HepG2 (cell line): ENCODE data around the gene AGAP1. TPM values are rescaled to one million over a fixed set of nuclear protein-coding genes. Genes with fewer than 3 reads are reported as not detected.

Experiments used
- ATAC-seq: fragments of 200-7000 bp; cut with Tn5 transposase; 3 replicates; pipeline ENCODE4 v1.9.1; 2020; ENCODE audit warnings: mild to moderate bottlenecking, moderate library complexity
- BruUV-seq: library from RNA; stranded (reverse); fragments of 400-500 nt; replicated peaks from 2 replicates; lab custom pipeline; 2021; lab: Mats Ljungman, UMichigan
- CTCF ChIA-PET: fragments of 300-600 bp; formaldehyde crosslinking; extraction: SDS; loops from one replicate; lab custom pipeline; 2021; ENCODE audit warnings: low total read pairs, inconsistent platforms, low intra/inter-chr PET ratio; lab: Yijun Ruan, JAX
- POLR2A ChIA-PET: fragments of 350-600 bp; sonication (Branson Sonifier 250); formaldehyde crosslinking; loops from one replicate; lab custom pipeline; 2020; ENCODE audit warnings: antibody characterized with exemption, inconsistent platforms; lab: Yijun Ruan, JAX
- DNase-seq: peaks from one replicate; pipeline ENCODE4 v3.0.0-alpha.2; 2015; ENCODE audit warnings: low spot score
- FAIRE-seq: peaks from 3 replicates; lab custom pipeline; 2011; peaks lifted over from hg19 to GRCh38; lab: Jason Lieb, UNC
- H2AFZ ChIP-seq: one replicate; pipeline ENCODE4 v1.6.1; 2011; ENCODE audit warnings: low read length, inconsistent platforms
- H3K27ac ChIP-seq: fragments of 300-600 bp; 3 replicates; pipeline ENCODE4 v1.8.0; 2011; ENCODE audit warnings: mixed run types, mild to moderate bottlenecking, mixed read lengths, low read length, inconsistent platforms; ENCODE audit not compliant: insufficient read depth; ENCODE audit errors: extremely low read length
- H3K27me3 ChIP-seq, 2 experiments: fragments of 200-600 bp in 1 of 2; 2 replicates in 1 of 2; 3 replicates in 1 of 2; pipeline versions ENCODE4 v1.6.0 to v1.8.0; 2011; ENCODE audit warnings: low read length in 2 of 2, mild to moderate bottlenecking in 2 of 2, moderate library complexity in 2 of 2, inconsistent platforms in 1 of 2; ENCODE audit not compliant: insufficient read depth in 2 of 2, control insufficient read depth in 1 of 2
- H3K36me3 ChIP-seq, 2 experiments: fragments of 200-600 bp in 1 of 2; replicated peaks in 1 of 2; 2 replicates in 1 of 2; 3 replicates in 1 of 2; pipeline versions ENCODE4 v1.5.1 to v1.8.0; 2011; ENCODE audit warnings: low read length in 2 of 2, inconsistent platforms in 1 of 2; ENCODE audit not compliant: insufficient read depth in 2 of 2, control insufficient read depth in 1 of 2
- H3K4me1 ChIP-seq: 2 replicates; pipeline ENCODE4 v1.5.1; 2012; ENCODE audit warnings: low read length, inconsistent platforms; ENCODE audit not compliant: insufficient read depth
- H3K4me2 ChIP-seq: 2 replicates; pipeline ENCODE4 v1.6.0; 2011; ENCODE audit warnings: low read depth, low read length, inconsistent platforms
- H3K4me3 ChIP-seq, 3 experiments: fragments of 200-600 bp in 1 of 3; sonication (generic), shearing (Covaris generic) in 1 of 3; replicated peaks in 1 of 3; 2 replicates each; pipeline ENCODE4 v1.5.1; 2011 to 2016; ENCODE audit warnings: low read length in 3 of 3, inconsistent platforms in 2 of 3, low read depth in 2 of 3, mild to moderate bottlenecking in 2 of 3, control low read depth in 1 of 3, mixed read lengths in 1 of 3; ENCODE audit not compliant: insufficient read depth in 1 of 3
- H3K79me2 ChIP-seq: one replicate; pipeline ENCODE4 v1.6.1; 2011; ENCODE audit warnings: low read length, inconsistent platforms; ENCODE audit not compliant: insufficient read depth
- H3K9ac ChIP-seq: 2 replicates; pipeline ENCODE4 v1.6.0; 2011; ENCODE audit warnings: mild to moderate bottlenecking, low read depth, low read length, inconsistent platforms; ENCODE audit not compliant: insufficient read depth
- H3K9me3 ChIP-seq: 2 replicates; pipeline ENCODE4 v1.5.1; 2012; ENCODE audit warnings: mild to moderate bottlenecking, low read length
- H4K20me1 ChIP-seq: 2 replicates; pipeline ENCODE4 v1.6.0; 2011; ENCODE audit warnings: inconsistent platforms, mild to moderate bottlenecking, low read length, moderate library complexity; ENCODE audit not compliant: insufficient read depth
- KDM1A ChIP-seq: IDR thresholded peaks from 2 replicates; pipeline ENCODE4 v1.6.1; 2016; ENCODE audit warnings: missing compliant biosample characterization
- PPARG ChIP-seq: conservative IDR thresholded peaks from 2 replicates; pipeline ENCODE4 v1.6.1; 2016; ENCODE audit warnings: missing biosample characterization, missing genetic modification reagents
- ZNF331 ChIP-seq: sonication (generic); formaldehyde crosslinking; IDR thresholded peaks from 2 replicates; pipeline ENCODE4 v1.4.0; 2020; ENCODE audit warnings: missing genetic modification reagents
- ZNF652 ChIP-seq: IDR thresholded peaks from 2 replicates; pipeline ENCODE4 v1.6.1; 2016; ENCODE audit warnings: low read depth, borderline replicate concordance
- ZSCAN22 ChIP-seq: sonication (generic); formaldehyde crosslinking; IDR thresholded peaks from 2 replicates; pipeline ENCODE4 v1.4.0; 2020; ENCODE audit warnings: mild to moderate bottlenecking, missing genetic modification reagents
- WGBS: methylation state at CpG from one replicate; pipeline ENCODE4 v1.1.6; 2017; ENCODE audit warnings: low lambda C conversion rate; 5-methylcytosine and 5-hydroxymethylcytosine counted together
- in situ Hi-C: cut with HindIII; loops from 2 replicates; pipeline ENCODE4 v1.10.0; 2017; ENCODE audit warnings: low pct_unique_long_range_greater_than_20kb; ENCODE audit not compliant: extremely low pct_ligation_motif_present
- intact Hi-C: fragments of 100-400 bp; cut with micrococcal nuclease; formaldehyde crosslinking; loops from one replicate; pipeline ENCODE4 v1.10.0; 2022; ENCODE audit not compliant: unreplicated experiment
- polyA plus RNA-seq, 8 experiments: library from polyadenylated mRNA; depleted of rRNA in 3 of 8; stranded (reverse) in 7 of 8; unstranded in 1 of 8; fragments of >200 nt; fragmentation: Illumina TruSeq in 4 of 8; extraction: Trizol in 4 of 8; gene quantifications; 2 replicates each; pipeline versions ENCODE4 v1.2.1 to v1.2.3, GENCODE V29; 2011 to 2016; ENCODE audit warnings: low read depth in 4 of 8, missing spikeins in 1 of 8, mixed read lengths in 1 of 8; ENCODE audit not compliant: insufficient read depth in 1 of 8
- total RNA-seq, 5 experiments: library from RNA; depleted of rRNA; stranded (reverse); fragments of >200 nt; fragmentation: Illumina TruSeq; extraction: Trizol; gene quantifications; 2 replicates each; pipeline ENCODE4 v1.2.3, GENCODE V29; 2016; ENCODE audit warnings: low read depth in 1 of 5
- TF ChIP-seq, protein P1 (sequence below): sonication (generic); formaldehyde crosslinking; IDR thresholded peaks from 2 replicates; pipeline ENCODE4 v1.5.0; 2020; ENCODE audit warnings: mild to moderate bottlenecking, missing genetic modification reagents

AGAP1 gene
- total and polyA plus RNA-seq, 2 of the 13 experiments (the other 11 are each of a cell fraction or from before 2014, with no cell fraction given), result 21.2 to 32.7 TPM

DNA sequence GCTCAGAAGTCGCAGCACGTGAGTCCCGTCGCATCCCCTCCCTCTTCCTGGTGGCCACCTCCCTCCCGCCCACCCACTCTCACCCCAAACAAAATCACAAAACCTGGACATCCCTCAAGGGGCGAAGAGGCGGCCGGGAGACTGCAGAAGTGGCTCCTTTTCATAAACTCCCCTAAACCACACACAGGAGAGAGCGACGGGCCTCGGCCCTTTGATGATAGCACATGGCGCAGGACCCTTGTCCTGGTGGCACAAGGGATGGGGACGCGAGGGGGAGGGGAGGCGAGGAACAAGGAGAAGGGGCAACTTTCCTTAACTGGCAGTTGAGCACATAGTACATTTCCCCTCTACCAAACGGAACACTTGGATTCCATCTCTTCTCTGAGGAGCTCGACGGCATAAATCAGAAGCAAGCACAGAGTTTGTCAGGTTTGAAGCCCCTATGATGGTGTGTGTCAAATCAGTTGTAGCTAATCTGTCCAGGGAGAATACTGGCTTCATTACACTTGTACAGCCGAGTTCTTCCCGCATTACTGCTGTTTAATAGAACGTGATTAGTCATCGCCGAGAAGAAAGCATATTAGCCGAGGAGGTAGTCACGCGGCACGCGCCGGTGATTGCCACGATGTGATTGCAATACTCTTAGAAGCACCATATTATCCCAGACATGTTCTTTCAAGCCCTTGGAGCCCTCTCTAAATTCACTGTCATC lies 630.5 kb downstream of the AGAP1 start:
- no peak for FAIRE-seq
- Histone ChIP-seq H3K4me2 (no peak overlapping the region), H3K9ac (no peak overlapping the region), H3K9me3 (no peaks in the 10 kb centered on the region), H3K27ac (no peak overlapping the region), H3K4me3 (no peak overlapping the region), H3K4me1 (peaks cover 5% of the 10 kb centered on the region; the same call in 1 of the 2 replicates), H4K20me1 (peaks cover 9% of the 10 kb centered on the region; the same call in 1 of the 2 replicates), H2AFZ (no peak overlapping the region), H3K79me2 (no peaks in the 10 kb centered on the region), H3K36me3 (peaks cover 5 to 33% of the 10 kb centered on the region in 2 experiments; a peak in 4 of 5 replicates), H3K27me3 (no peaks in the 10 kb centered on the region)
- WGBS, result 96% methylated on average over 30 of the region's 30 CpGs
- ATAC-seq, result no peak
- DNase-seq, result no peak
- ChIA-PET CTCF (no interaction called here), POLR2A (no interaction called here)
- in situ Hi-C loops, result no loop called here
- TSS peak; percentile 31 for BruUV-seq
- intact Hi-C loops, result no loop called here
- TF ChIP-seq ZNF652, result no peak
- no peak for TF ChIP-seq KDM1A (CRISPR knock-in tag)
- no peak for TF ChIP-seq ZSCAN22
- TF ChIP-seq, protein P1, sequence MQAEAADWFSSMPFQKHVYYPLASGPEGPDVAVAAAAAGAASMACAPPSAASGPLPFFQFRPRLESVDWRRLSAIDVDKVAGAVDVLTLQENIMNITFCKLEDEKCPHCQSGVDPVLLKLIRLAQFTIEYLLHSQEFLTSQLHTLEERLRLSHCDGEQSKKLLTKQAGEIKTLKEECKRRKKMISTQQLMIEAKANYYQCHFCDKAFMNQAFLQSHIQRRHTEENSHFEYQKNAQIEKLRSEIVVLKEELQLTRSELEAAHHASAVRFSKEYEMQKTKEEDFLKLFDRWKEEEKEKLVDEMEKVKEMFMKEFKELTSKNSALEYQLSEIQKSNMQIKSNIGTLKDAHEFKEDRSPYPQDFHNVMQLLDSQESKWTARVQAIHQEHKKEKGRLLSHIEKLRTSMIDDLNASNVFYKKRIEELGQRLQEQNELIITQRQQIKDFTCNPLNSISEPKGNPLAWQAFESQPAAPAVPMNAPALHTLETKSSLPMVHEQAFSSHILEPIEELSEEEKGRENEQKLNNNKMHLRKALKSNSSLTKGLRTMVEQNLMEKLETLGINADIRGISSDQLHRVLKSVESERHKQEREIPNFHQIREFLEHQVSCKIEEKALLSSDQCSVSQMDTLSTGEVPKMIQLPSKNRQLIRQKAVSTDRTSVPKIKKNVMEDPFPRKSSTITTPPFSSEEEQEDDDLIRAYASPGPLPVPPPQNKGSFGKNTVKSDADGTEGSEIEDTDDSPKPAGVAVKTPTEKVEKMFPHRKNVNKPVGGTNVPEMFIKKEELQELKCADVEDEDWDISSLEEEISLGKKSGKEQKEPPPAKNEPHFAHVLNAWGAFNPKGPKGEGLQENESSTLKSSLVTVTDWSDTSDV, result no peak

GRCh38 chr2:236125541-236125940 lies 631.7 kb downstream of the AGAP1 start:
- in situ Hi-C loops, result no loop called here
- intact Hi-C loops, result no loop called here
- FAIRE-seq, result no peak
- no peaks in the 10 kb centered on the region for H3K27me3 ChIP-seq
- H3K9ac ChIP-seq, result no peak overlapping the region
- no peak for TF ChIP-seq PPARG
- TF ChIP-seq ZNF331 (CRISPR knock-in tag), result no peak
- TF ChIP-seq, all 625 proteins: peak for 0
- no peak overlapping the region for H3K4me2 ChIP-seq
- peaks cover 5 to 29% of the 10 kb centered on the region in 2 experiments; a peak in 4 of 5 replicates for H3K36me3 ChIP-seq
- H2AFZ ChIP-seq, result no peak overlapping the region
- H3K79me2 ChIP-seq, result no peaks in the 10 kb centered on the region
- H3K9me3 ChIP-seq, result no peaks in the 10 kb centered on the region
- H3K4me1 ChIP-seq, result no peaks in the 10 kb centered on the region
- H3K4me3 ChIP-seq, result no peak overlapping the region
- H4K20me1 ChIP-seq, result peaks cover 2% of the 10 kb centered on the region; the same call in 1 of the 2 replicates
- no peak overlapping the region for H3K27ac ChIP-seq
- ATAC-seq (no peak), DNase-seq (no peak)
- BruUV-seq, result no TSS peak
- ChIA-PET POLR2A (no interaction called here), CTCF (no interaction called here)
- WGBS, result 92% methylated on average over 16 of the region's 16 CpGs
